Fibroblast of skin of right biceps (primary cell): ENCODE data around the gene PTH.
A peak's percentile ranks its signal among the peaks of the same experiment; 100 is the strongest.

Experiments
- DNase-seq: peaks from one replicate; pipeline ENCODE4 v3.0.0-alpha.2; 2013

Gene PTH

DNA sequence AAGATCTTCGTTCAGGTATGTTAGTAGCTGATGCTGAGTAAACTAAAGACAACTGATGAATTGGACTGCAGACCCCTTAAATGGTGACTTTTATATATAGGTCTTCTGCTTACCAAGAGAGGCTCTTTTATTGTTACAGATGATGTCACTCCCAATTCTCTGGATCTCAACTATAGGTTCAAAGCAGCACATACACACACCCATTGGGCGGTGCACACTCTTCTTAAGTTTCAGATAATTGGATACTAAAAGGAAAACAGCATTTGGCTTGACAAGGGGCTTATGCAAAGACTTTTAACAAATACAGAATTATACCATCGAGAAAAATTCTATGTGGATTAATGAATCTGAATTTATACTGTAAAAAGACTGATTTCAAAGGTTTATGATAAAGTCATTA is at the start of gene PTH:
TSS of gene PTH (minus strand) at position 69 of the 400 bp plus-strand sequence. CDS start 3,142 bp downstream, outside the sequence.
- DNase-seq = no peak

- DNase-seq = no peak
Observed at GRCh38 chr11:13538044-13538443, 42.2 kb upstream of the PTH start.

DNA sequence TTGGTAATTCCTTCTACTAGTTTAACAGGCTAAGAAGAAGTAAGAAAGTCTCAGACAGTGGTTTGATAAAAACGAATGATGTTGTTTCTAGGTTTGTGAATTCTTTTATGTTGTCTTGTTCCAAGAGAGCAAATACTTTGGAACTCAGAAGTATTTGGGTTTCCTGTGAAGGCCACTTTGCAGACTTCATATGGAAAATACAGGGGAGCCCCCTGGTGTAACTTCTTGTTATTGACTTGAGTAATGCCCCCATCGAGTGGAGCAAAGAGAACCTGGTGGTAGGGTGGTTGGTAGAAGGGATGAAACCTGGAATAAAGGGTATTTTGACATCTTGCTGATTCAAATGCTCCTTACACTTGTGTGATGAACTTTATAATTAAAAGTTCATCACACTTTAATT is 40.0 kb upstream of the PTH start:
- no peak for DNase-seq

DNA sequence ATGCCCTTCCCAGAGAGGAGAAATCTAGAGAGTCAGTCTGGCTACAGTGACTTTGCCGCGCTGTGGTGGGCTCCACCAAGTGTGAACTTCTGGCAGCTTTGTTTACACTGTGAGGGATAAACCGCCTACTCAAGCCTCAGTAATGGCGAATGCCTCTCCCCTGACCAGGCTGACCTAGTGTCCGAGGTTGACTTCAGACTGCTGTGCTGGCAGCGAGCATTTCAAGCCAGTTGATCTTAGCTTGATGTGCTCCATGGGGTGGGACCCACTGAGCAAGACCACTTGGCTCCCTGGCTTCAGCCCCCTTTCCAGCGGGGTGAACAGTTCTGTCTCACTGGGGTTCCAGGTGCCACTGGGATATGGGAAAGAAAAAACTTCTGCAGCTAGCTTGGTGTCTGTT is 38.6 kb upstream of the PTH start:
- no peak for DNase-seq

- no peak for DNase-seq
Observed at GRCh38 chr11:13525257-13525656, 29.5 kb upstream of the PTH start.

GRCh38 chr11:13503393-13503792 is 7.6 kb upstream of the PTH start:
- DNase-seq = no peak

DNA sequence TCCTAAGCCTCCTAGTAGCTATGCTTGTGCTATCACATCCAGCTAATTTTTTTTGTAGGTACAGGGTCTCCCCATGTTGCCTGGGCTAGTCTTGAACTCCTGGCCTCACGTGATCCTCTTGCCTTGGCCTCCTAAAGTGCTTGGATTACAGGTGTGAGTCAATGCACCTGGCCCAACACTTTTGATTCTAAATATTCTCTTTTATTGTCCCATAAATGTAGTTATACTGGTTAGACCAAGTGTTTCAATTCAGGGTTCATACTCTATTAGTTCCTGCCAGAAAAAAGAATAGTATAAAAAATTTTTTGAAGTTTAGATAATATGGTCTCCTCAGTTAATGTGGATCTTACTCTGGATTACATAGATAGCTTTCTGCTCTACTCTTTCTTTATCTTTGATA is 6.7 kb upstream of the PTH start:
- DNase-seq = no peak

DNA sequence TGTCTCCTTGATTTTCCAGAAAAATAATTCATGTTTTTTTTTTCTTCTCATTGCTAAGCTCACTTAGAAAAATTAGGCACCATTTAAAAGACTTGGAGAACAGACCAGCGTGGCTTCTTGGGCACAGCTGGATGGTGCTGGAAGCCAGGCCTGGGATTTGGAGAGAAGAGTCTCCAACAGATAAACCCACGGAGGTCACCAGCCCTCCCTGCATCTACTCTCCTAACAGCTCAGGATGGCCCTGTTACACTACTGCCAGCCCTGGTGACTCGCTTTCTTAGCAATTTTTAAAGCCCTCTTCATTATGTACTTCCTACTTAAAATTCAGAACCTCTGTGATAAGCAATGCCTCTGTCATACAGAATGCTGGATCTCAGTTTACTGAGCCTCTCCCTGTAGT is 1.7 kb downstream of the PTH start:
- no peak for DNase-seq

DNA sequence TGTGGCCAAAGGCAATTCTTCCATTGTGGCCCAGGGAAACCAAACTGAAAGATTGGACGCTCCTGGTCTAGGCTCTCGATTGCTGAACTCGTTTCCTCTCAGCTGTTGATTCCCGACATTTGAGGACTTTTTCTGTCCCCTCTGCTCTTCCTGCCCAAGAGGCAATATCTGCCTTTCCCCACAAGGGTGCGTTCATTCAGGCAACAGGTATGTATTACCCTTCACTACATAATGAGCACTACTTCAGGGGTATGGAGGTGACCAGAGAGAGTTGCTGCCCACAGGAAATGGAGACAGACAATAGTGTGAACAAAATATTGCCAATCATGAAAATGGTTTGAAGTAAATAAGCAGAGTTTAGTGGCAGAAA is 8.2 kb downstream of the PTH start:
- no peak for DNase-seq

- peak; percentile 23 for DNase-seq
Observed at GRCh38 chr11:13486926-13487660, 8.7 kb downstream of the PTH start.

DNA sequence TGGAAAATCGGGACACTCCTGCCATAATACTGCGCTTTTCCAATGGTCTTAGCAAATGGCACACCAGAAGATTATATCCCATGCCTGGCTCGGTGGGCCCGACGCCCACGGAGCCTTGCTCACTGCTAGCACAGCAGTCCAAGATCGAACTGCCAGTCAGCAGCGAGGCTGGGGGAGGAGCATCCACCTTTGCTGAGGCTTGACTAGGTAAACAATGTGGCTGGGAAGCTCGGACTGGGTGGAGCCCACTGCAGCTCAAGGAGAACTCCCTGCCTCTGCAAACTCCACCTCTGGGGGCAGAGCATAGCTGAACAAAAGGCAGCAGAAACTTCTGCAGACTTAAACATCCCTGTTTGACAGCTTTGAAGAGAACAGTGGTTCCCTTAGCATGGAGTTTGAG is 15.6 kb downstream of the PTH start:
- no peak for DNase-seq

DNA sequence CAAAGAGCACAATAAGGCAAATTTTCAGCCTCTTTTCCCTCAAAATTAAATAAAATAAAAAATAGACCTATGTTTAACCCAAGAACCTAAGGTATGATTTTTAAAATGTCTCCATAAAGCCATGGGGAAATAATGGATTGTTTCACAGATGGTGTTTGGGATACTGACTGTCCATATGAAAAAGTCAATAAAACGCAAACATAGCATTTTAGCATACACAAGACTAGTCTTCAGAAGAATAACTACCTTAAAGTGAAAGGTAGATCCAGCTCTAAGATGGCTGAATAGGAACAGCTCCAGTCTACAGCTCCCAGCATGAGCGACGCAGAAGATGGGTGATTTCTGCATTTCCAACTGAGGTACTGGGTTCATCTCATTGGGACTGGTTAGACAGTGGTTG is 16.1 kb downstream of the PTH start:
- DNase-seq = no peak

- no peak for DNase-seq
Observed at GRCh38 chr11:13475091-13475490, 20.7 kb downstream of the PTH start.

DNA sequence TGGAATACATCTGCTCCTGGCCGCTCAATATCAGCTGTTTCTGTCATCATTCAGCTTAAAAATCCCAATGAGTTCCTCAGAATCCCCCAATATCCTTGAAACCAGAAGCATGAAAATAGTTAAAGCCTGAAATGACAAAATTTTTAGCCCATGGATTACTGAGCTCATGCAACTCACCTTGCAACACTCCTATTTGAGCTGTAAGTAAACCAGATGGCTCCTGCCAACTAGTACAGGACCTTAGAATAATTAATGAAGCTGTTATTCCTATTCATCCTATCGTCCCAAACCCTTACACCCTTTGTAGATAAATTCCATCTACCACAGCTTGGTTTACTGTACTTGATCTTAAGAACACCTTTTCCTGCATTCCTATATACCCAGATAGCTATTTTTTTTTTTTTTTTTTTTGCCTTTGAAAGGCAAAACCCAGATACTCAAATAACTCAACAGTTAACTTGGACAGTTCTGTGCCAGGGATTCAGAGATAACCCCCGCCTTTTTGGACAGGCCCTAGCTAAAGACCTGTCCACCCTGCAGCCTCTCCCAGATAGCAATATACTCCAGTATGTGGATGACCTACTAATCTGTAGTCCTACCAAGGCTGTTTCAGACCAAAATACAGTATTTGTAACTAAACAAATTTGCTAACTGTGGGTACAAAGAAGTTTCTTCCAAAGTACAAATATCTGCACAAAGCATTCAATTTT is 22.6 kb downstream of the PTH start:
- no peak for DNase-seq

- no peak for DNase-seq
Observed at GRCh38 chr11:13468750-13469149, 27.0 kb downstream of the PTH start.

GRCh38 chr11:13465909-13466371 is 29.9 kb downstream of the PTH start:
- peak; percentile 36 for DNase-seq

- no peak for DNase-seq
Observed at GRCh38 chr11:13463779-13464290, 32.0 kb downstream of the PTH start.

- DNase-seq = peak; percentile 95
Observed at GRCh38 chr11:13462901-13463778, 32.7 kb downstream of the PTH start, which contains the start of gene BTBD10. TSS of gene BTBD10 (minus strand) at chr11:13463222. CDS start at chr11:13445124, 18,098 bp downstream.

DNA sequence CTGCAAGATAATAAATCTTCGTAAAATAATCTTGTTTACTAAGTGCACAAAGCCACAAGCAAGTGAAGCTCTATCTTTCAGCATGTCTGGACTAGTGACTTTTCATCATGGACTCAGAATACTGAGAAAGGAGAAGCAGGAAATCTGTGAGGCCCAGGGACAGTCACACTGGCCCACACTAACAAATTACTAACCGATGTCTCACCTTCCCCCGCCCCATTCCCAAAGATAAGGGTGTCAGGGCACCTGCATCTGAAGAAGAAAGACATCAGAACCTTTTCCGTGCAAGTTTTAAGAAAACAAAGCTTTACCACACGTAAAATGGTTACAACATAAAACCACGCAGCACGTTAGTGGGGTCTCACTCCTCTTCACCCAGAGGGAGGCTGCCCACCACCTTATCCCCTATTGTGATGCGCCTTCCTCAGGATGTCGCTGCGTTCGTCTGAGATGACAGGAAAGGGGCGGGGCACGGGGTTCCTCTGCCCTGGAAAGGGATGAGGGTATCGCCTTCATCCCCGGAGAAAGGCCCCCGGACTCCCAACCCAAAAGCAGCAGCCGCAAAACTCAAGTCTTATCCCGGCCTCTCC is 33.4 kb downstream of the PTH start:
- DNase-seq = peak; percentile 46

DNA sequence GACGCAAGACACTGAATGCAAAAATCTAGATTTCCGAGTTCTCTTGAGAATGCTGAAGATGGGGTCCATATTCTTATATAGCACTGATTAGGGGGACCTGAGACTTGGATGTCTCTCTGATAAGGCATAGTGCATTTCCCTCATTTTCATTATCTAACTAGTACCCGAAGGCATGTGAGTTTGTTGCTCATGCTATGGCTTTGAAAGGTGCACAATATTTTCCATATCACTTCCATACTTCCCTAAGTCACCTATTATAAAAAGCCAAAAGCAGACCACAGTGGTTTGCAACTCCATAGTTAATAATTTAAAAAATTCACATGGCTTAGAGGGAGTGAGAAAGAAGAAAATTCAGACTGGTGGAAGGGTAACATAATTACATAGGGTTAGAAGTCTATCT is 34.5 kb downstream of the PTH start:
- no peak for DNase-seq

GRCh38 chr11:13450832-13451397 is 44.9 kb downstream of the PTH start:
- no peak for DNase-seq

DNA sequence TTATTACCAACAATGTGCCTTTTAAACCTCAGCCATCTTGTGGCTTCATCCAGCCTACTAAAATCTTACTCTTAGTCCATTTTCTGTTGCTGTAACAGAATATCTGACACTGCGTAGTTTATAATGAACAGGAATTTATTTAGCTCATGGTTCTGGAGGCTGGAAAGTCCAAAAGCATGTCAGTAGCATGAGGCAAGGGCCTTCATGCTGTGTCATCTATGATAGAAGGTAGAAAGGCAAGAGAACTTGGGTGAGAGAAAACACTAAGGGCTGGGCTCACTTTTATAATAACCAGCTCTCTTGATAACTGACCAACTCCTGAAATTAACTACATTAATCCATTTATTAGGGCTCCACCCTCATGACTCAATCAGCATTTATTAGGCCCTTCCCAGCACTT is 46.3 kb downstream of the PTH start:
- no peak for DNase-seq
